Measurements from ENCODE around the gene MACROH2A2. TPM values are rescaled to one million over a fixed set of nuclear protein-coding genes. Genes with fewer than 3 reads are reported as not detected.

MACROH2A2 gene
- total and polyA plus RNA-seq, 2 of the 8 experiments (the other 6 are each of a cell fraction or from before 2014, with no cell fraction given): 7.9 to 9.3 TPM

- no peak overlapping the region for H3K9ac ChIP-seq (replicated peaks in 1 of 4; ENCODE audit: extremely low read depth in 1 of 4, low read depth in 3 of 4, low read length in 3 of 4)
- H3K36me3 ChIP-seq (ENCODE audit: control insufficient read depth in 2 of 4, insufficient read depth in 4 of 4, low read length in 3 of 4): no peaks in the 10 kb centered on the region
- no peak overlapping the region for H2BK12ac ChIP-seq (ENCODE audit: low read depth, low read length)
- peaks cover 9% of the 10 kb centered on the region for H3K23me2 ChIP-seq (ENCODE audit: low read depth, low read length)
- no peak overlapping the region for H2BK5ac ChIP-seq (ENCODE audit: low read depth, low read length)
- no peak overlapping the region for H4K8ac ChIP-seq (ENCODE audit: extremely low read depth, insufficient read depth, low read length)
- no peak overlapping the region for H2BK20ac ChIP-seq (ENCODE audit: low read length)
- CTCF ChIA-PET (ENCODE audit: partially characterized antibody): interaction anchor here (0.6 to 1.3 kb wide), 2 partner anchors 15 to 59 kb away, joined by 3 to 4 read pairs; no protein-coding TSS in a partner anchor
- no peaks in the 10 kb centered on the region for H3K79me2 ChIP-seq (ENCODE audit: control insufficient read depth in 1 of 2, insufficient read depth in 2 of 2, low read length in 2 of 2)
- no peak overlapping the region for H3K18ac ChIP-seq (ENCODE audit: extremely low read depth, low read length)
- no peak overlapping the region for H3K27ac ChIP-seq (ENCODE audit: low read depth, low read length)
- H3K4me2 ChIP-seq (ENCODE audit: insufficient read depth in 1 of 2, low read depth in 2 of 2, low read length in 2 of 2): no peak overlapping the region
- WGBS, 2 experiments (ENCODE audit: extremely low coverage in 1 of 2, insufficient coverage in 1 of 2, insufficient read length in 1 of 2, insufficient replicate concordance in 2 of 2, low coverage in 1 of 2, low lambda C conversion rate in 2 of 2, missing lambda C conversion rate in 1 of 2): 81% methylated on average over 5 of the region's 5 CpGs; no CpG with 5 or more reads in 1 of the 2 experiments
- H2AK5ac ChIP-seq (ENCODE audit: low read depth, low read length): no peak overlapping the region
- no peaks in the 10 kb centered on the region for H3K79me1 ChIP-seq (ENCODE audit: low read depth, low read length)
- no peak overlapping the region for H3K4ac ChIP-seq (replicated peaks; ENCODE audit: insufficient read length, low read depth, low read length)
- no peak overlapping the region for H4K91ac ChIP-seq (replicated peaks; ENCODE audit: insufficient read length, low read length)
- POLR2A ChIA-PET (ENCODE audit: partially characterized antibody): interaction anchor here (0.8 kb wide), 1 partner anchor 8 kb away, joined by 3 read pairs; no protein-coding TSS in a partner anchor
- no peaks in the 10 kb centered on the region for H4K20me1 ChIP-seq (replicated peaks in 1 of 2; ENCODE audit: control insufficient read depth in 1 of 2, insufficient read depth in 2 of 2, low read length in 2 of 2)
- TF ChIP-seq CBX5 (IDR thresholded peaks at IDR 0.05; ENCODE audit: low read depth, low read length) (no peak), BCL11A (IDR thresholded peaks at IDR 0.05; ENCODE audit: low read depth in 2 of 2, low read length in 2 of 2) (no peak)
- no peak overlapping the region for H2AFZ ChIP-seq (ENCODE audit: low read length)
- peaks cover 14 to 40% (median 33%) of the 10 kb centered on the region in 4 experiments for H3K27me3 ChIP-seq (replicated peaks in 1 of 4; ENCODE audit: control insufficient read depth in 3 of 4, extremely low read depth in 1 of 4, insufficient read depth in 3 of 4, low read length in 3 of 4)
- no peaks in the 10 kb centered on the region for H3K9me3 ChIP-seq (ENCODE audit: insufficient read depth in 2 of 2, low read depth in 1 of 2, low read length in 1 of 2)
- H3K56ac ChIP-seq (replicated peaks; ENCODE audit: insufficient read length, low read depth, low read length): no peak overlapping the region
- H3K14ac ChIP-seq (ENCODE audit: insufficient read length): no peak overlapping the region
- DNase-seq (ENCODE audit: low read depth in 1 of 2, low spot score in 2 of 2) (no peak), FAIRE-seq (no peak)
- no peak overlapping the region for H2BK15ac ChIP-seq (ENCODE audit: low read length)
- H4K5ac ChIP-seq (ENCODE audit: insufficient read length, low read depth, low read length): no peak overlapping the region
- peaks cover 0 to 5% (median 0%) of the 10 kb centered on the region in 4 experiments; a peak in 2 of 7 replicates for H3K4me1 ChIP-seq (replicated peaks in 1 of 4; ENCODE audit: control insufficient read depth in 3 of 4, insufficient read depth in 4 of 4, low read length in 3 of 4)
- H3K4me3 ChIP-seq (ENCODE audit: extremely low read depth in 1 of 4, insufficient read depth in 2 of 4, low read depth in 3 of 4, low read length in 4 of 4): no peak overlapping the region
- no peak overlapping the region for H3K23ac ChIP-seq (ENCODE audit: insufficient read length)
- no peak overlapping the region for H2BK120ac ChIP-seq (replicated peaks; ENCODE audit: low read depth, low read length)
Measured at GRCh38 chr10:70048030-70048723, 4.5 kb upstream of the MACROH2A2 start.
